Transverse colon (tissue), 4 donors: ENCODE measurements around the gene EIF3F. TPM values are rescaled to one million over a fixed set of nuclear protein-coding genes. Genes with fewer than 3 reads are reported as not detected.

ENCODE experiments used
- DNase-seq: peaks from one replicate; pipeline ENCODE4 v3.0.0-alpha.2; 2019
- H3K27ac ChIP-seq, 4 donors: fragments of 200-600 bp; sonication (generic); 2 replicates each; pipeline ENCODE4 v1.5.1; 2016 to 2018; ENCODE audit warnings: inconsistent platforms in 4 of 4
- H3K27me3 ChIP-seq: fragments of 200-600 bp; sonication (generic); 2 replicates; pipeline ENCODE4 v1.5.1; 2017; ENCODE audit warnings: inconsistent platforms
- H3K36me3 ChIP-seq, 4 donors: fragments of 200-600 bp; sonication (generic); 2 replicates each; pipeline ENCODE4 v1.5.1; 2017 to 2019; ENCODE audit warnings: inconsistent platforms in 4 of 4
- H3K4me1 ChIP-seq, 4 donors: fragments of 200-600 bp; sonication (generic); 2 replicates each; pipeline ENCODE4 v1.5.1; 2017 to 2020; ENCODE audit warnings: inconsistent platforms in 4 of 4
- H3K4me3 ChIP-seq, 4 donors: fragments of 200-600 bp; sonication (generic); 1 replicate in 1 of 4; 2 replicates in 3 of 4; pipeline versions ENCODE4 v1.5.1 to v1.6.1; 2017 to 2019; ENCODE audit warnings: inconsistent platforms in 4 of 4
- H3K9me3 ChIP-seq, 2 donors: fragments of 200-600 bp; sonication (generic); 2 replicates each; pipeline ENCODE4 v1.5.1; 2017 to 2019; ENCODE audit warnings: inconsistent platforms in 2 of 2
- EP300 ChIP-seq: sonication (generic); formaldehyde crosslinking; IDR thresholded peaks from one replicate; pipeline ENCODE4 v1.6.1; 2017; ENCODE audit warnings: antibody characterized with exemption, low read depth
- POLR2A ChIP-seq: fragments of 450-650 bp; IDR thresholded peaks from one replicate; pipeline ENCODE4 v1.6.1; 2016; ENCODE audit warnings: antibody characterized with exemption, mild to moderate bottlenecking, moderate library complexity
- POLR2AphosphoS5 ChIP-seq, 3 donors: sonication (generic); formaldehyde crosslinking; IDR thresholded peaks; one replicate each; pipeline ENCODE4 v1.6.1; 2016; ENCODE audit warnings: antibody characterized with exemption in 3 of 3
- WGBS, 2 donors: methylation state at CpG; one replicate each; pipeline ENCODE4 v1.1.5; 2018; ENCODE audit warnings: low coverage in 1 of 2; 5-methylcytosine and 5-hydroxymethylcytosine counted together
- in situ Hi-C, 4 donors: fragments of 200-750 bp; cut with MboI; loops; one replicate each; pipeline versions ENCODE4 v1.15.0 to v1.15.1; 2017; ENCODE audit warnings: low sequenced_read_pairs in 3 of 4, low pct_ligation_motif_present in 1 of 4, low pct_unique_long_range_greater_than_20kb in 1 of 4
- intact Hi-C: fragments of 100-400 bp; cut with DNase I; formaldehyde crosslinking; loops from one replicate; pipeline ENCODE4 v1.15.1; 2023; ENCODE audit warnings: low total_unique reads
- total RNA-seq, 4 donors: library from RNA; depleted of rRNA; stranded (reverse); fragments of >200 nt; gene quantifications; one replicate each; pipeline ENCODE4 v1.1.0, GENCODE V29; 2016
- TF ChIP-seq, protein P1 (sequence below), 5 experiments: fragments of 200-600 bp in 3 of 5; fragments of 450-650 bp in 2 of 5; sonication (generic) in 3 of 5; IDR thresholded peaks; 1 replicate in 2 of 5; 2 replicates in 3 of 5; pipeline ENCODE4 v1.5.1; 2016 to 2017; ENCODE audit warnings: antibody characterized with exemption in 5 of 5, inconsistent platforms in 3 of 5, mild to moderate bottlenecking in 2 of 5, moderate library complexity in 1 of 5

Gene EIF3F
- total RNA-seq, 4 donors from 2014 or later, result 103 to 873 (median 206) TPM

DNA sequence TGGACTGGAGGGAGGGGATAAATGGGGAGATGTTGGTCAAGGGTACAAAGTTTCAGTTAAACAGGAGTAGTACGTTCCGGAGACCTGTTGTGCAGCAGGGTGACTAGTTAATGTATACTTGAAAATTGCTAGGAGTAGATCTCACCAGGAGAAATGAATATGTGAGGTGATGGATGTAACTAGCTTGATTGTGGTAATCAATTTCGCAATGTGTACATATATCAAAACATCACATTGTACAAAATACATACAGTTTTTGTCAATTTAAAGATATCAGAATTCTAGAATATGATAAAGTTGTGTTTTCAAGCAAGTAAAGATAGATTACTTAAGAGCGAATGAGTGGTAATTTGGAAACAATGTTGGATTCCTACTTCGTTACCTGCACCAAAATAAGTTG lies 13.3 kb downstream of the EIF3F start:
- 74 to 80% methylated on average over 5 of the region's 5 CpGs for WGBS, 2 donors
- H3K4me1 ChIP-seq, result no peaks in the 10 kb centered on the region
- H3K27ac ChIP-seq, result no peak overlapping the region
- TF ChIP-seq POLR2A (no peak), EP300 (no peak), POLR2AphosphoS5 (IDR thresholded peaks at IDR 0.05) (no peak)
- TF ChIP-seq, protein P1, sequence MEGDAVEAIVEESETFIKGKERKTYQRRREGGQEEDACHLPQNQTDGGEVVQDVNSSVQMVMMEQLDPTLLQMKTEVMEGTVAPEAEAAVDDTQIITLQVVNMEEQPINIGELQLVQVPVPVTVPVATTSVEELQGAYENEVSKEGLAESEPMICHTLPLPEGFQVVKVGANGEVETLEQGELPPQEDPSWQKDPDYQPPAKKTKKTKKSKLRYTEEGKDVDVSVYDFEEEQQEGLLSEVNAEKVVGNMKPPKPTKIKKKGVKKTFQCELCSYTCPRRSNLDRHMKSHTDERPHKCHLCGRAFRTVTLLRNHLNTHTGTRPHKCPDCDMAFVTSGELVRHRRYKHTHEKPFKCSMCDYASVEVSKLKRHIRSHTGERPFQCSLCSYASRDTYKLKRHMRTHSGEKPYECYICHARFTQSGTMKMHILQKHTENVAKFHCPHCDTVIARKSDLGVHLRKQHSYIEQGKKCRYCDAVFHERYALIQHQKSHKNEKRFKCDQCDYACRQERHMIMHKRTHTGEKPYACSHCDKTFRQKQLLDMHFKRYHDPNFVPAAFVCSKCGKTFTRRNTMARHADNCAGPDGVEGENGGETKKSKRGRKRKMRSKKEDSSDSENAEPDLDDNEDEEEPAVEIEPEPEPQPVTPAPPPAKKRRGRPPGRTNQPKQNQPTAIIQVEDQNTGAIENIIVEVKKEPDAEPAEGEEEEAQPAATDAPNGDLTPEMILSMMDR (IDR thresholded peaks at IDR 0.05), result no peak
- DNase-seq, result no peak
- in situ Hi-C loops, result loop anchor here in 3 of 4 donors (10.0 kb wide), 1 partner anchor 94 kb away; no protein-coding TSS in a partner anchor
- H3K36me3 ChIP-seq, result peaks cover 0 to 36% (median 14%) of the 10 kb centered on the region in 4 donors
- intact Hi-C loops, result loop anchor here (5.0 kb wide), 1 partner anchor 97 kb away; no protein-coding TSS in a partner anchor
- H3K4me3 ChIP-seq, result no peak overlapping the region
- H3K27me3 ChIP-seq, result no peaks in the 10 kb centered on the region
- no peaks in the 10 kb centered on the region for H3K9me3 ChIP-seq

DNA sequence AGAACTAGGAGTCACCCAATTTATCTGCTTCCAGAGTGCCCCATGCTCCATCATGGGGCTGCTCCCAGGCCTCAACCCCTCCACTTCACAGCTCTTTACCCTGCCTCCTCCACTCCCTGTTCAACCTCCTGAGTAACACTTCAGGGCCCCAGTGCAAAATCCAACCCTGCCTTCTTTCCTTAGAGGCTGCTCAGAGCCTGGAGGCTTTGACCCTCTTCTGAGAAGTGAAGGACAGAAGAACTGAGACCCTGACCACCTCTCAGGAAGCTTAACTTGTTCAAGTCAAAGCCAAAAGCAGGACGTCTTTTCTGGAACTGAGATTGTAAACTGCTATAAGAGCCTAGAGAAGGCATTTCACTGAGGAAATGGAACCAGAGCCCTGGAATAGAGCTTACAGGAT lies 15.5 kb downstream of the EIF3F start:
- in situ Hi-C loops, result loop anchor here in 3 of 4 donors (10.0 kb wide), 1 partner anchor 92 kb away; no protein-coding TSS in a partner anchor
- Histone ChIP-seq H3K27ac (no peak overlapping the region), H3K4me1 (no peaks in the 10 kb centered on the region), H3K9me3 (no peaks in the 10 kb centered on the region), H3K27me3 (no peaks in the 10 kb centered on the region), H3K4me3 (no peak overlapping the region), H3K36me3 (peaks cover 0 to 13% (median 4%) of the 10 kb centered on the region in 4 donors)
- DNase-seq, result no peak
- 46% methylated on average over 1 of the region's 1 CpG; no CpG with 5 or more reads in 1 of the 2 donors for WGBS, 2 donors
- intact Hi-C loops, result loop anchor here (5.0 kb wide), 1 partner anchor 95 kb away; no protein-coding TSS in a partner anchor
- TF ChIP-seq, protein P1 (IDR thresholded peaks at IDR 0.05), result no peak
- no peak for TF ChIP-seq POLR2A
- TF ChIP-seq EP300, result no peak
- no peak for TF ChIP-seq POLR2AphosphoS5 (IDR thresholded peaks at IDR 0.05)

DNA sequence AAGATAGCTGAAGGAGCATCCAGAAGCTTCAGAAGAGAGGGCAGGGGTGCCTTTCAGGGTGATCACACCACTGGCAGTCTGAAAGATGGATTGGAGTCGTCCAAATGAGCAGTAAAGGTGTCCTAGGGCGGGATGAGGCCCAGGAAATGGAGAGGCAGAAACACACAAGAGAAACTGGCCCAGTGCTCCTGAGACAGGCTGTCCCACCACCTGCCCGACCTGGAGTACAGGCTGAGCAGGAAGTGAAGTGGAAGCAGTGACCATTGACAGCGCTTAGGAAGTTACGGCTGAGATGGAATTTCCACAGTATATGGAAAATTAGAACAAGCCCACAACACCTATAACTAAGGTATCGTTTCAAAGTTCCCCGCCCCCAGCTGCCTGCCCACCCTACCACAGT lies 16.1 kb downstream of the EIF3F start:
- intact Hi-C loops, result loop anchor here (5.0 kb wide), 1 partner anchor 94 kb away; no protein-coding TSS in a partner anchor

DNA sequence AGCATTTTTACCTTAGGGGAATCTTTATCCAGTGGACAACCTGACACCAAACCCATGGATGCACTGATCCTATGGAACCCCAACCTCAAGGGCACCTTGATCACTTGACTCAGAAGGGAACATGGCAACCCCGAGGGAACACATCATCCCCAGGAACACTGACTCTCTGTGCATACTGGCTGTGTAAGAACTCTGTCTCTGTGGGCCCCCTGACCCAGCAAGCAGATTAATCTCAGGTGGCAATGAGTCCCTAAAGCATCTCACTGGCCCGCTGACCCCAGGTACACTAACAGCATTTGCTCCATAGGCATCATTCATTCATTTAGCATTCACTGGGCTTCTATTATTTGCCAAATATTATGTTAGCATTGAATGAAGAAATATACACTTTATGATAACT lies 16.9 kb downstream of the EIF3F start:
- Histone ChIP-seq H3K4me1 (no peaks in the 10 kb centered on the region), H3K4me3 (no peak overlapping the region), H3K27me3 (no peaks in the 10 kb centered on the region), H3K9me3 (no peaks in the 10 kb centered on the region), H3K36me3 (peaks cover 0 to under 1% (median 0%) of the 10 kb centered on the region in 4 donors), H3K27ac (no peak overlapping the region)
- no peak for DNase-seq
- TF ChIP-seq POLR2A, result no peak
- TF ChIP-seq EP300, result no peak
- TF ChIP-seq, protein P1 (IDR thresholded peaks at IDR 0.05), result no peak
- TF ChIP-seq POLR2AphosphoS5 (IDR thresholded peaks at IDR 0.05), result no peak
- intact Hi-C loops (loop anchor here (5.0 kb wide), 1 partner anchor 93 kb away; no protein-coding TSS in a partner anchor), in situ Hi-C loops (loop anchor here in 3 of 4 donors (10.0 kb wide), 1 partner anchor 91 kb away; no protein-coding TSS in a partner anchor)
- 87% methylated on average over 2 of the region's 2 CpGs; no CpG with 5 or more reads in 1 of the 2 donors for WGBS, 2 donors

More for the DNA sequence above, 16.1 kb downstream of the EIF3F start:
- no peaks in the 10 kb centered on the region for H3K9me3 ChIP-seq
- peaks cover 0 to 8% (median 2%) of the 10 kb centered on the region in 4 donors for H3K36me3 ChIP-seq
- no peak overlapping the region for H3K4me3 ChIP-seq
- TF ChIP-seq, protein P1 (IDR thresholded peaks at IDR 0.05), result no peak
- no peak for TF ChIP-seq POLR2AphosphoS5 (IDR thresholded peaks at IDR 0.05)
- no peak for TF ChIP-seq POLR2A
- TF ChIP-seq EP300, result no peak
- H3K27ac ChIP-seq, result no peak overlapping the region
- DNase-seq, result no peak
- no peaks in the 10 kb centered on the region for H3K27me3 ChIP-seq
- H3K4me1 ChIP-seq, result no peaks in the 10 kb centered on the region
- in situ Hi-C loops, result loop anchor here in 3 of 4 donors (10.0 kb wide), 1 partner anchor 92 kb away; no protein-coding TSS in a partner anchor
- WGBS, 2 donors, result 70 to 77% methylated on average over 5 to 7 of the region's 7 CpGs
